Panc1 (cell line): ENCODE measurements around the gene TANK.

Source experiments
- POLR2AphosphoS5 ChIP-seq: IDR thresholded peaks from 2 replicates; pipeline ENCODE4 v1.6.1; 2012; ENCODE audit warnings: mild to moderate bottlenecking, low read depth, low read length, moderate library complexity
- SIN3A ChIP-seq: IDR thresholded peaks from 2 replicates; pipeline ENCODE4 v1.6.1; 2012; ENCODE audit warnings: low read depth, mild to moderate bottlenecking, low read length, moderate library complexity, borderline replicate concordance; ENCODE audit not compliant: insufficient read depth
- TF ChIP-seq, protein P1 (sequence below): fragments of 450-650 bp; IDR thresholded peaks from 2 replicates; pipeline ENCODE4 v1.5.1; 2017; ENCODE audit warnings: mild to moderate bottlenecking

DNA sequence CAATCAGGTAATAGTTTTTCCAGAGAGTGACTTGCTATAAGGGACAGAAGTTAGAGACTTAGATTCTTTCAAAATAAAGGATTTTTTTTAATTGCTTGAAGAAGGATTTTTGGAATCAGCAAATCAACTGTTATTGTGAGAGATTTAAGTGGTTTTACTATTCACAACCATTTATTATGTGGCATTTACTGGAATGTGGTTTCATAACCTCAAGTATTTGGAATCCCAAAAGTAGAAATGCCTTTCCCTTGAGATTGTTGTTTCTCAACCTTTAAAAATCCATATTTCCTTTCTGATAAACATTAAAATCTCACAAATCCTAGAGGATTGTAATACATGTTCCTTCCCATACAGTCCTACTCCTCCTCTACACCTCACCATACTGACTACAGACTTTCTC, 5.0 kb downstream of the TANK start:
- TF ChIP-seq, protein P1, sequence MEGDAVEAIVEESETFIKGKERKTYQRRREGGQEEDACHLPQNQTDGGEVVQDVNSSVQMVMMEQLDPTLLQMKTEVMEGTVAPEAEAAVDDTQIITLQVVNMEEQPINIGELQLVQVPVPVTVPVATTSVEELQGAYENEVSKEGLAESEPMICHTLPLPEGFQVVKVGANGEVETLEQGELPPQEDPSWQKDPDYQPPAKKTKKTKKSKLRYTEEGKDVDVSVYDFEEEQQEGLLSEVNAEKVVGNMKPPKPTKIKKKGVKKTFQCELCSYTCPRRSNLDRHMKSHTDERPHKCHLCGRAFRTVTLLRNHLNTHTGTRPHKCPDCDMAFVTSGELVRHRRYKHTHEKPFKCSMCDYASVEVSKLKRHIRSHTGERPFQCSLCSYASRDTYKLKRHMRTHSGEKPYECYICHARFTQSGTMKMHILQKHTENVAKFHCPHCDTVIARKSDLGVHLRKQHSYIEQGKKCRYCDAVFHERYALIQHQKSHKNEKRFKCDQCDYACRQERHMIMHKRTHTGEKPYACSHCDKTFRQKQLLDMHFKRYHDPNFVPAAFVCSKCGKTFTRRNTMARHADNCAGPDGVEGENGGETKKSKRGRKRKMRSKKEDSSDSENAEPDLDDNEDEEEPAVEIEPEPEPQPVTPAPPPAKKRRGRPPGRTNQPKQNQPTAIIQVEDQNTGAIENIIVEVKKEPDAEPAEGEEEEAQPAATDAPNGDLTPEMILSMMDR: no peak
- TF ChIP-seq POLR2AphosphoS5: no peak
- TF ChIP-seq SIN3A: no peak
